Mammary epithelial cell (primary cell): ENCODE measurements around the gene PTPMT1.

Source experiments
- CTCF ChIP-seq, 2 donors: IDR thresholded peaks in 1 of 2; conservative IDR thresholded peaks in 1 of 2; 2 replicates each; pipeline ENCODE4 v1.5.1; 2011 to 2012; ENCODE audit warnings: inconsistent platforms in 2 of 2, low read length in 2 of 2, mild to moderate bottlenecking in 2 of 2, control low read depth in 1 of 2, low read depth in 1 of 2; ENCODE audit not compliant: insufficient read depth in 1 of 2; ENCODE audit errors: extremely low read depth in 1 of 2
- EZH2 ChIP-seq: IDR thresholded peaks from 2 replicates; pipeline ENCODE4 v1.6.1; 2012; ENCODE audit warnings: low read length, inconsistent platforms, borderline replicate concordance

- TF ChIP-seq CTCF (conservative IDR thresholded peaks at IDR 0.05 in 1 of 2, IDR thresholded peaks at IDR 0.05 in 1 of 2; ENCODE audit: extremely low read depth in 1 of 2, insufficient read depth in 1 of 2, low read depth in 1 of 2, low read length in 2 of 2): no peak
- no peak for TF ChIP-seq EZH2
Measured at GRCh38 chr11:47620836-47621378, 55.5 kb downstream of the PTPMT1 start.
